GM21367 (cell line): ENCODE data around the gene KIAA1958.
"Not testable (repeated sequence)": the region's sequence is repeated elsewhere in the genome, so short reads cannot be mapped to it uniquely, and the experiment has no call there.

ENCODE experiments used
- ATAC-seq: cut with Tn5 transposase; IDR thresholded peaks from one replicate; pipeline ENCODE4 v1.9.1; 2021; ENCODE audit not compliant: unreplicated experiment

The KIAA1958 gene

GRCh38 chr9:112648624-112649023 is 162.0 kb downstream of the KIAA1958 start:
- no peak for ATAC-seq

- ATAC-seq: no peak
These were observed 167.7 kb downstream of the KIAA1958 start for GRCh38 chr9:112654282-112654681.

- ATAC-seq: no peak
These were observed 169.0 kb downstream of the KIAA1958 start for GRCh38 chr9:112655668-112656067.

GRCh38 chr9:112659906-112660305 is 173.3 kb downstream of the KIAA1958 start:
- no peak for ATAC-seq

GRCh38 chr9:112663681-112664080 is 177.1 kb downstream of the KIAA1958 start:
- ATAC-seq: no peak

- no peak for ATAC-seq
These were observed 177.9 kb downstream of the KIAA1958 start for GRCh38 chr9:112664531-112664930.

GRCh38 chr9:112665347-112665746 is 178.7 kb downstream of the KIAA1958 start:
- no peak for ATAC-seq

- ATAC-seq: no peak
These were observed 182.7 kb downstream of the KIAA1958 start for GRCh38 chr9:112669326-112669725.

GRCh38 chr9:112670991-112671625 is 184.5 kb downstream of the KIAA1958 start:
- no peak for ATAC-seq

GRCh38 chr9:112673221-112673620 is 186.6 kb downstream of the KIAA1958 start:
- ATAC-seq: not testable (repeated sequence)

GRCh38 chr9:112677040-112677439 is 190.4 kb downstream of the KIAA1958 start:
- no peak for ATAC-seq

- ATAC-seq: no peak
These were observed 194.2 kb downstream of the KIAA1958 start for GRCh38 chr9:112680731-112681402.

- ATAC-seq: no peak
These were observed 202.6 kb downstream of the KIAA1958 start for GRCh38 chr9:112689161-112689740.

- ATAC-seq: no peak
These were observed 208.3 kb downstream of the KIAA1958 start for GRCh38 chr9:112694706-112695555.

GRCh38 chr9:112696461-112696860 is 209.8 kb downstream of the KIAA1958 start:
- ATAC-seq: no peak

GRCh38 chr9:112699230-112699629 is 212.6 kb downstream of the KIAA1958 start:
- ATAC-seq: peak; percentile 78

- ATAC-seq: no peak
These were observed 213.5 kb downstream of the KIAA1958 start for GRCh38 chr9:112700085-112700484.

GRCh38 chr9:112703304-112703703 is 216.7 kb downstream of the KIAA1958 start:
- ATAC-seq: no peak

GRCh38 chr9:112705768-112706427 is 219.3 kb downstream of the KIAA1958 start:
- ATAC-seq: no peak

GRCh38 chr9:112711050-112711689 is 224.5 kb downstream of the KIAA1958 start:
- ATAC-seq: no peak
